ENCODE measurements around the gene NR2C2. TPM values are rescaled to one million over a fixed set of nuclear protein-coding genes. Genes with fewer than 3 reads are reported as not detected.

The NR2C2 gene
- total and polyA plus RNA-seq, 2 of the 13 experiments (the other 11 are each of a cell fraction or from before 2014, with no cell fraction given) = 7.8 to 11.8 TPM

DNA sequence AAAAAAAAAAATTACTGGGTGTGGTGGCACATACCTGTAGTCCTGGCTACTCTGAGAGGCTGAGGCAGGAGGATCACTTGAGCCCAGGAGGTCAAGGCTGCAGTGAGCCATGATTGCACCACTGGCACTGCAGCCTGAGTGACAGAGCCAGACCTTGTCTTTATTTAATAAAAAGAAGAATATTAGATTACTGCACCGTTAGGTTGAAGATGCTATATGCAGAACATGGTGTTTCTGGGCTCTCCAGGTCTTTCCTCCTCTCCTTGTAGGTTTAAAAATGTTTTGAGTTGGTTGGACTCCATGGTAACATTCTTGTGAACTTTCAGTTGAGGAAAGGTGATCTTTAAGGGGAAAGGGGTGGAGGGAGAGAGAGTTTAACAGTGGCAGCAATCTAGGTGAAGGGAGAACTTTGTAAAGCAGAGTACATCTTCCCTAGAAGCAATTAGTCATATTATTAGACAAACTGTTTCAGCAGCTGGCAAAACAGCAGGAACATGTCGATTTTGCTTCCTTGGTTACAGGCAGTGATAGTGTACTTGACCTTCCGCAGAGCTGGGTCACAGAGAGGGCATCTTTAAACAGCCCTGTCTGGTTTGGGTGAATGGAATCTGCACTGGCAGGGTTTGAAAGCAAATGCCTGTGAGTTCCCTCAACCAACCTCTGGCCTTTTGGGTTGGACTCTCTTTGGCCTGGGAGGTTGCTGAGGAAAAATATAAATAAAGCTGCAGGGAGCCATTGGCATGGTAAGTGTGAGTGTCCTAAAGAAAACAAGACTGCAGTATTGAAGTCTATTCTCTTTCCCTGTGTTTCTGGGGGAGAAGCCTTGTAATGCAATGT lies 42.8 kb downstream of the NR2C2 start (continued):
- TF ChIP-seq NCOR1 (IDR thresholded peaks at IDR 0.05; ENCODE audit: borderline replicate concordance, low read length) = peak; percentile 57; the same call in 1 of the 2 replicates
- TF ChIP-seq ZBTB7A (CRISPR knock-in tag; IDR thresholded peaks at IDR 0.05) = no peak
- TF ChIP-seq ZNF558 (CRISPR knock-in tag; IDR thresholded peaks at IDR 0.05; ENCODE audit: borderline replicate concordance) = no peak
- TF ChIP-seq SNRNP70 (IDR thresholded peaks at IDR 0.05; ENCODE audit: low read depth, low read length) = no peak
- TF ChIP-seq HDAC1 (CRISPR knock-in tag; IDR thresholded peaks at IDR 0.05) = no peak
- TF ChIP-seq ZNF770 (CRISPR knock-in tag; IDR thresholded peaks at IDR 0.05) = peak; percentile 48; the same call in 1 of the 2 replicates
- no peak for TF ChIP-seq ZNF121 (CRISPR knock-in tag; IDR thresholded peaks at IDR 0.05)
- TF ChIP-seq, protein P1, sequence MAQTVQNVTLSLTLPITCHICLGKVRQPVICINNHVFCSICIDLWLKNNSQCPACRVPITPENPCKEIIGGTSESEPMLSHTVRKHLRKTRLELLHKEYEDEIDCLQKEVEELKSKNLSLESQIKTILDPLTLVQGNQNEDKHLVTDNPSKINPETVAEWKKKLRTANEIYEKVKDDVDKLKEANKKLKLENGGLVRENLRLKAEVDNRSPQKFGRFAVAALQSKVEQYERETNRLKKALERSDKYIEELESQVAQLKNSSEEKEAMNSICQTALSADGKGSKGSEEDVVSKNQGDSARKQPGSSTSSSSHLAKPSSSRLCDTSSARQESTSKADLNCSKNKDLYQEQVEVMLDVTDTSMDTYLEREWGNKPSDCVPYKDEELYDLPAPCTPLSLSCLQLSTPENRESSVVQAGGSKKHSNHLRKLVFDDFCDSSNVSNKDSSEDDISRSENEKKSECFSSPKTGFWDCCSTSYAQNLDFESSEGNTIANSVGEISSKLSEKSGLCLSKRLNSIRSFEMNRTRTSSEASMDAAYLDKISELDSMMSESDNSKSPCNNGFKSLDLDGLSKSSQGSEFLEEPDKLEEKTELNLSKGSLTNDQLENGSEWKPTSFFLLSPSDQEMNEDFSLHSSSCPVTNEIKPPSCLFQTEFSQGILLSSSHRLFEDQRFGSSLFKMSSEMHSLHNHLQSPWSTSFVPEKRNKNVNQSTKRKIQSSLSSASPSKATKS (CRISPR knock-in tag; IDR thresholded peaks at IDR 0.05) = no peak
- TF ChIP-seq GTF2F1 (IDR thresholded peaks at IDR 0.05; ENCODE audit: low read length) = no peak
- no peak for TF ChIP-seq ZNF782 (CRISPR knock-in tag; IDR thresholded peaks at IDR 0.05; ENCODE audit: borderline replicate concordance)
- no peak for TF ChIP-seq ZNF790 (CRISPR knock-in tag; IDR thresholded peaks at IDR 0.05; ENCODE audit: borderline replicate concordance)
- TF ChIP-seq, protein P2, sequence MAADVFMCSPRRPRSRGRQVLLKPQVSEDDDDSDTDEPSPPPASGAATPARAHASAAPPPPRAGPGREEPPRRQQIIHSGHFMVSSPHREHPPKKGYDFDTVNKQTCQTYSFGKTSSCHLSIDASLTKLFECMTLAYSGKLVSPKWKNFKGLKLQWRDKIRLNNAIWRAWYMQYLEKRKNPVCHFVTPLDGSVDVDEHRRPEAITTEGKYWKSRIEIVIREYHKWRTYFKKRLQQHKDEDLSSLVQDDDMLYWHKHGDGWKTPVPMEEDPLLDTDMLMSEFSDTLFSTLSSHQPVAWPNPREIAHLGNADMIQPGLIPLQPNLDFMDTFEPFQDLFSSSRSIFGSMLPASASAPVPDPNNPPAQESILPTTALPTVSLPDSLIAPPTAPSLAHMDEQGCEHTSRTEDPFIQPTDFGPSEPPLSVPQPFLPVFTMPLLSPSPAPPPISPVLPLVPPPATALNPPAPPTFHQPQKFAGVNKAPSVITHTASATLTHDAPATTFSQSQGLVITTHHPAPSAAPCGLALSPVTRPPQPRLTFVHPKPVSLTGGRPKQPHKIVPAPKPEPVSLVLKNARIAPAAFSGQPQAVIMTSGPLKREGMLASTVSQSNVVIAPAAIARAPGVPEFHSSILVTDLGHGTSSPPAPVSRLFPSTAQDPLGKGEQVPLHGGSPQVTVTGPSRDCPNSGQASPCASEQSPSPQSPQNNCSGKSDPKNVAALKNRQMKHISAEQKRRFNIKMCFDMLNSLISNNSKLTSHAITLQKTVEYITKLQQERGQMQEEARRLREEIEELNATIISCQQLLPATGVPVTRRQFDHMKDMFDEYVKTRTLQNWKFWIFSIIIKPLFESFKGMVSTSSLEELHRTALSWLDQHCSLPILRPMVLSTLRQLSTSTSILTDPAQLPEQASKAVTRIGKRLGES (CRISPR knock-in tag; IDR thresholded peaks at IDR 0.05; ENCODE audit: borderline replicate concordance) = no peak
- no peak for TF ChIP-seq MTA3 (CRISPR knock-in tag; IDR thresholded peaks at IDR 0.05)
- TF ChIP-seq ZNF614 (CRISPR knock-in tag; IDR thresholded peaks at IDR 0.05; ENCODE audit: borderline replicate concordance) = no peak
- TF ChIP-seq KMT2B (CRISPR knock-in tag; IDR thresholded peaks at IDR 0.05) = no peak
- TF ChIP-seq RARA (CRISPR knock-in tag; IDR thresholded peaks at IDR 0.05) = peak; percentile 89
- 0 out of 2 replicates have a peak, but pooled peaks have one; percentile 40 for TF ChIP-seq RXRB (CRISPR knock-in tag; IDR thresholded peaks at IDR 0.05; ENCODE audit: borderline replicate concordance)
- no peak for TF ChIP-seq SIX1 (CRISPR knock-in tag; IDR thresholded peaks at IDR 0.05; ENCODE audit: borderline replicate concordance)
- peak; percentile 42; the same call in 1 of the 2 replicates for TF ChIP-seq NR2F6 (IDR thresholded peaks at IDR 0.05)
- no peak for TF ChIP-seq NR2F6 (CRISPR knock-in tag; IDR thresholded peaks at IDR 0.05)
- TF ChIP-seq ZSCAN25 (CRISPR knock-in tag; IDR thresholded peaks at IDR 0.05) = no peak
- TF ChIP-seq, protein P3, sequence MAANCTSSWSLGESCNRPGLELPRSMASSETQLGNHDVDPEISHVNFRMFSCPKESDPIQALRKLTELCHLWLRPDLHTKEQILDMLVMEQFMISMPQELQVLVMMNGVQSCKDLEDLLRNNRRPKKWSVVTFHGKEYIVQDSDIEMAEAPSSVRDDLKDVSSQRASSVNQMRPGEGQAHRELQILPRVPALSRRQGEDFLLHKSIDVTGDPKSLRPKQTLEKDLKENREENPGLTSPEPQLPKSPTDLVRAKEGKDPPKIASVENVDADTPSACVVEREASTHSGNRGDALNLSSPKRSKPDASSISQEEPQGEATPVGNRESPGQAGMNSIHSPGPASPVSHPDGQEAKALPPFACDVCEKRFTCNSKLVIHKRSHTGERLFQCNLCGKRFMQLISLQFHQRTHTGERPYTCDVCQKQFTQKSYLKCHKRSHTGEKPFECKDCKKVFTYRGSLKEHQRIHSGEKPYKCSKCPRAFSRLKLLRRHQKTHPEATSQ (CRISPR knock-in tag; IDR thresholded peaks at IDR 0.05; ENCODE audit: borderline replicate concordance) = no peak
